Measurements from ENCODE around the gene NKX2-2. TPM values are rescaled to one million over a fixed set of nuclear protein-coding genes. Genes with fewer than 3 reads are reported as not detected.
"Not testable (repeated sequence)": the region's sequence is repeated elsewhere in the genome, so short reads cannot be mapped to it uniquely, and the experiment has no call there.

NKX2-2 gene
- polyA plus RNA-seq, 1 donor = 4.1 TPM

DNA sequence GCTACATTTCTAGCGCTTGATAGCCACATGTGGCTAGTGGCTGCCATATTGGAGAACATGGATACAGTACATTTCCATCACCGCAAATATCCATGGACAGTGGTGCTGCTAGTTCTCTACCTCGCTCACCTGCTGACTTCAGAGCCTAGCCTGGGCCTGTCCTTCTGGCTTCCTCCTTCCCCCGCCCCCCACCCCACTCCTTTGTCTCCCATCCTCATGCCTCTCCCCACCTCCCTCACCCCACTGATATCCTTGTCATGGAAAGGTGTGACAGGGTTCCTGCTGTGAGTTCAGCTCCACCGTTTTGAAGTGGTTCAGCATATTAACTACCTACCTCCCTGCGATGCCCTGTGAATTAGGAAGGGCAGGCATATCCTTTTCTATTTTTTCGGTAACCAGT is 14.2 kb downstream of the NKX2-2 start:
- Histone ChIP-seq H3K4me3 (ENCODE audit: low read length) (no peak overlapping the region), H3K36me3 (ENCODE audit: control insufficient read depth, insufficient read depth, low read length) (no peaks in the 10 kb centered on the region), H3K27me3 (ENCODE audit: control insufficient read depth, insufficient read depth, low read length) (peaks cover 52% of the 10 kb centered on the region), H3K27ac (ENCODE audit: low read length) (no peak overlapping the region), H3K9me3 (ENCODE audit: control insufficient read depth, low read depth, low read length) (no peaks in the 10 kb centered on the region), H3K4me1 (ENCODE audit: control insufficient read depth, insufficient read depth, low read length) (no peaks in the 10 kb centered on the region)
- no CpG with 5 or more reads among the region's 7 CpGs for WGBS (ENCODE audit: insufficient coverage, low lambda C conversion rate)
- DNase-seq = no peak

- H3K4me1 ChIP-seq (ENCODE audit: control insufficient read depth, insufficient read depth, low read length) = no peaks in the 10 kb centered on the region
- WGBS (ENCODE audit: insufficient coverage, low lambda C conversion rate) = no CpG with 5 or more reads among the region's 4 CpGs
- H3K27ac ChIP-seq (ENCODE audit: low read length) = no peak overlapping the region
- no peak overlapping the region for H3K4me3 ChIP-seq (ENCODE audit: low read length)
- H3K9me3 ChIP-seq (ENCODE audit: control insufficient read depth, low read depth, low read length) = no peaks in the 10 kb centered on the region
- H3K27me3 ChIP-seq (ENCODE audit: control insufficient read depth, insufficient read depth, low read length) = peaks cover 43% of the 10 kb centered on the region
- no peak for DNase-seq
- no peaks in the 10 kb centered on the region for H3K36me3 ChIP-seq (ENCODE audit: control insufficient read depth, insufficient read depth, low read length)
These were observed 15.2 kb downstream of the NKX2-2 start for GRCh38 chr20:21498635-21499034.

- DNase-seq = no peak
- no peaks in the 10 kb centered on the region for H3K36me3 ChIP-seq (ENCODE audit: control insufficient read depth, insufficient read depth, low read length)
- peaks cover 40% of the 10 kb centered on the region for H3K27me3 ChIP-seq (ENCODE audit: control insufficient read depth, insufficient read depth, low read length)
- no peaks in the 10 kb centered on the region for H3K4me1 ChIP-seq (ENCODE audit: control insufficient read depth, insufficient read depth, low read length)
- H3K9me3 ChIP-seq (ENCODE audit: control insufficient read depth, low read depth, low read length) = no peaks in the 10 kb centered on the region
- WGBS (ENCODE audit: insufficient coverage, low lambda C conversion rate) = no CpG with 5 or more reads among the region's 6 CpGs
- H3K27ac ChIP-seq (ENCODE audit: low read length) = no peak overlapping the region
- no peak overlapping the region for H3K4me3 ChIP-seq (ENCODE audit: low read length)
These were observed 15.7 kb downstream of the NKX2-2 start for GRCh38 chr20:21498195-21498594.

DNA sequence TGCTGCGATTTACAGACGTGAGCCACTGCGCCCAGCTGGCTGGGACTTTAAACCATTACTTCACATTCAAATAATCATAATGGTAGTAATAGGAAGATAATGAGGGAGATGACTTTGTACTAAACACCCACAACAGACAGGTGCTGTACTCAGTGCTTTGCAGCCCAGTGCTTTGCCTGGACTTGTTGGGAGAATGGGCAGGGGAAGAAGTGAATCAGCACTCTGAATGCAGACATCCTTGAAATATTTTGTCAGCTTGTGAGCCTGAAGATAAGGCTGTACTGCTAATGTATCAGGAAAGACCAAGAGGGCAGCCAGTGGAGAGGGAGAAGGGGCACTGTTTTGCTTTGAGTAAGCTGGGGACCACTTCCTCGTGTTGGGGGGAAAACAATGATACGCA is 17.4 kb downstream of the NKX2-2 start:
- H3K4me1 ChIP-seq (ENCODE audit: control insufficient read depth, insufficient read depth, low read length) = no peaks in the 10 kb centered on the region
- no peak for DNase-seq
- WGBS (ENCODE audit: insufficient coverage, low lambda C conversion rate) = 100% methylated on average over 1 of the region's 5 CpGs
- H3K36me3 ChIP-seq (ENCODE audit: control insufficient read depth, insufficient read depth, low read length) = no peaks in the 10 kb centered on the region
- no peak overlapping the region for H3K4me3 ChIP-seq (ENCODE audit: low read length)
- H3K9me3 ChIP-seq (ENCODE audit: control insufficient read depth, low read depth, low read length) = no peaks in the 10 kb centered on the region
- H3K27ac ChIP-seq (ENCODE audit: low read length) = no peak overlapping the region
- H3K27me3 ChIP-seq (ENCODE audit: control insufficient read depth, insufficient read depth, low read length) = peaks cover 34% of the 10 kb centered on the region

DNA sequence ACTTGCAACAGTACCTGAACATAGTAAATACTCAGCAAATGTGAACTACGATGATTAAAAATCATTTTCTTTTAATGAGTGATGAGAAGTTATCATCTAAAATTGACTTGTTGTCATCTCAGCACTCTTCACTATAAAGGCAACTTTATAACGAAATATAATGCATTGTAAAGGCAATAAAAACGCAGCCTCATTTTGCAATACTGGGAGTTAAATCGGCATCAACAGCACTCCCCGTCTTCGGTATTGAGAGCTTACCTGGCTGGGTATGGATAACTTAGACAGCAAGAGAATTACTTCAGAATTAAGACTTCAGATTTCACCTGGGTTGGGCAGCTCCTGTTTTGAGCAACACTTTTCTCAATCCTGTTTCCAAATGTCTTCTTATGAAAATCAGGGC is 20.8 kb downstream of the NKX2-2 start:
- DNase-seq = no peak
- Histone ChIP-seq H3K4me3 (ENCODE audit: low read length) (no peak overlapping the region), H3K4me1 (ENCODE audit: control insufficient read depth, insufficient read depth, low read length) (no peaks in the 10 kb centered on the region), H3K27ac (ENCODE audit: low read length) (no peak overlapping the region), H3K9me3 (ENCODE audit: control insufficient read depth, low read depth, low read length) (no peaks in the 10 kb centered on the region), H3K27me3 (ENCODE audit: control insufficient read depth, insufficient read depth, low read length) (peaks cover 15% of the 10 kb centered on the region), H3K36me3 (ENCODE audit: control insufficient read depth, insufficient read depth, low read length) (no peaks in the 10 kb centered on the region)
- WGBS (ENCODE audit: insufficient coverage, low lambda C conversion rate) = 100% methylated on average over 1 of the region's 6 CpGs

DNA sequence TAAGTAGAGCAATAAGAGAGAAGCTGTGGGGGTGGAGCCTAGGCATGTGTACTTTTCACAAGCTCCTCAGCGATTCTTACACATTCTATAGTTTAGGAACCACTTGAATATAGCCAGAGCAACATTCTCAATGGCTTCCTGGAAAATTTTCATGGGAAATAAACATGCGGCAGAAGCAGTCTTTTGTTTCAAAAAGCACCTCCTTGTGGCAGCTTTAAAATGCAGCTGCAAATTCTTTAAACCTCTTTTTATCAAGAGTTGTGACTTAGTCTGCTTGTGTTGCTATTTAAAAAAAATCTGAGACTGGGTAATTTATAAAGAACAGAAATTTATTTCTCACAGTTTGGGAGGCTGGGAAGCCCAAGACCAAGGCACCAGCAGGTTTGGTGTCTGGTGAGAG is 23.8 kb downstream of the NKX2-2 start:
- Histone ChIP-seq H3K4me1 (ENCODE audit: control insufficient read depth, insufficient read depth, low read length) (no peaks in the 10 kb centered on the region), H3K4me3 (ENCODE audit: low read length) (no peak overlapping the region), H3K27me3 (ENCODE audit: control insufficient read depth, insufficient read depth, low read length) (peaks cover 11% of the 10 kb centered on the region), H3K9me3 (ENCODE audit: control insufficient read depth, low read depth, low read length) (no peaks in the 10 kb centered on the region), H3K27ac (ENCODE audit: low read length) (no peak overlapping the region), H3K36me3 (ENCODE audit: control insufficient read depth, insufficient read depth, low read length) (no peaks in the 10 kb centered on the region)
- 60% methylated on average over 1 of the region's 2 CpGs for WGBS (ENCODE audit: insufficient coverage, low lambda C conversion rate)
- no peak for DNase-seq

DNA sequence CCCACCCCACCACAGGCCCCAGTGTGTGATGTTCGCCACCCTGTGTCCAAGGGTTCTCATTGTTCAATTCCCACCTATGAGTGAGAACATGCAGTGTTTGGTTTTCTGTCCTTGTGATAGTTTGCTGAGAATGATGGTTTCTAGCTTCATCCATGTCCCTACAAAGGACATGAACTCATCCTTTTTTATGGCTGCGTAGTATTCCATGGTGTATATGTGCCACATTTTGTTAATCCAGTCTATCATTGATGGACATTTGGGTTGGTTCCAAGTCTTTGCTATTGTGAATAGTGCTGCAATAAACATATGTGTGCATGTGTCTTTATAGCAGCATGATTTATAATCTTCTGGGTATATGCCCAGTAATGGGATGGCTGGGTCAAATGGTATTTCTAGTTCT is 33.7 kb downstream of the NKX2-2 start:
- WGBS (ENCODE audit: insufficient coverage, low lambda C conversion rate) = no CpG with 5 or more reads among the region's 2 CpGs
- DNase-seq = not testable (repeated sequence)

GRCh38 chr20:21465799-21466198 is 48.1 kb downstream of the NKX2-2 start:
- Histone ChIP-seq H3K4me3 (ENCODE audit: low read length) (no peak overlapping the region), H3K9me3 (ENCODE audit: control insufficient read depth, low read depth, low read length) (no peaks in the 10 kb centered on the region), H3K36me3 (ENCODE audit: control insufficient read depth, insufficient read depth, low read length) (no peaks in the 10 kb centered on the region), H3K27ac (ENCODE audit: low read length) (no peak overlapping the region), H3K4me1 (ENCODE audit: control insufficient read depth, insufficient read depth, low read length) (no peaks in the 10 kb centered on the region), H3K27me3 (ENCODE audit: control insufficient read depth, insufficient read depth, low read length) (peaks cover 3% of the 10 kb centered on the region)
- no peak for DNase-seq

More for the DNA sequence above, 33.7 kb downstream of the NKX2-2 start:
- H3K27me3 ChIP-seq (ENCODE audit: control insufficient read depth, insufficient read depth, low read length); H3K36me3 ChIP-seq (ENCODE audit: control insufficient read depth, insufficient read depth, low read length); H3K27ac ChIP-seq (ENCODE audit: low read length); H3K4me3 ChIP-seq (ENCODE audit: low read length); H3K4me1 ChIP-seq (ENCODE audit: control insufficient read depth, insufficient read depth, low read length); H3K9me3 ChIP-seq (ENCODE audit: control insufficient read depth, low read depth, low read length): not testable (repeated sequence)

DNA sequence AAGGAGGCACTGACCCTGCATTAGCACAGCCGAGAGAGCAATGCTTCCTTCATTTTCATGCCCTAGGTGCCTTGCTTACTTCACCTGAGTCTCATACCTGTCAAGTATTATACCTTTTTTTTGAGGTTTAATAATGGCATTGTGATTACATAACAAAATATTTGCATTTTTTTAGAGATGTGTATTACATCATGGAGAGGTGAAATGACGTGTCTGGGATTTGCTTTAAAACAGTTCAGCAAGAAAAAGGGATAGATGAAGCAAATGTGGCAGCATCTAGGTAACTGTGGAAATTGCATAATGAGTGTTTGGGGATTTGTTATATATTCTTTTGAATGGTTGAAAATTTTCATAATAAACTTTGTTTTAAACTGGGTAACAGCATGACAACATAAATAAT is 48.9 kb downstream of the NKX2-2 start:
- DNase-seq = no peak
- H3K4me1 ChIP-seq (ENCODE audit: control insufficient read depth, insufficient read depth, low read length) = no peaks in the 10 kb centered on the region
- no peak overlapping the region for H3K4me3 ChIP-seq (ENCODE audit: low read length)
- H3K36me3 ChIP-seq (ENCODE audit: control insufficient read depth, insufficient read depth, low read length) = no peaks in the 10 kb centered on the region
- H3K27ac ChIP-seq (ENCODE audit: low read length) = no peak overlapping the region
- WGBS (ENCODE audit: insufficient coverage, low lambda C conversion rate) = 100% methylated on average over 1 of the region's 2 CpGs
- no peaks in the 10 kb centered on the region for H3K9me3 ChIP-seq (ENCODE audit: control insufficient read depth, low read depth, low read length)
- peaks cover 3% of the 10 kb centered on the region for H3K27me3 ChIP-seq (ENCODE audit: control insufficient read depth, insufficient read depth, low read length)

Other genes starting within 250 kb of the NKX2-2 start
- 52.7 TPM for gene XRN2, start 210.7 kb downstream of the NKX2-2 start, polyA plus RNA-seq
- gene NKX2-4, start 116.5 kb downstream of the NKX2-2 start, polyA plus RNA-seq = not detected
- not detected for gene PAX1, start 191.6 kb upstream of the NKX2-2 start, polyA plus RNA-seq